Endothelial cell of umbilical vein (primary cell): ENCODE results near the gene XKR3. TPM values are rescaled to one million over a fixed set of nuclear protein-coding genes. Genes with fewer than 3 reads are reported as not detected.

ENCODE experiments used
- BruUV-seq: library from RNA; stranded (reverse); fragments of 400-500 nt; replicated peaks from 2 replicates; lab custom pipeline; 2021; lab: Mats Ljungman, UMichigan
- CTCF ChIA-PET: fragments of 300-600, 350-600 bp; sonication (Branson Sonifier 250); formaldehyde crosslinking; loops from one replicate; lab custom pipeline; 2021; ENCODE audit warnings: antibody characterized with exemption, inconsistent platforms; lab: Charles Lee
- POLR2A ChIA-PET: fragments of 300-600, 350-600 bp; sonication (Branson Sonifier 250); formaldehyde crosslinking; loops from one replicate; lab custom pipeline; 2021; ENCODE audit warnings: antibody characterized with exemption, inconsistent platforms; lab: Charles Lee
- DNase-seq: peaks from one replicate; pipeline ENCODE4 v3.0.0-alpha.2; 2011; ENCODE audit warnings: low read depth, low spot score
- FAIRE-seq: peaks from 2 replicates; lab custom pipeline; 2011; peaks lifted over from hg19 to GRCh38; lab: Jason Lieb, UNC
- H2AFZ ChIP-seq: 2 replicates; pipeline ENCODE4 v1.6.0; 2012; ENCODE audit warnings: low read depth, low read length, control low read depth, inconsistent platforms
- H3K27ac ChIP-seq: 2 replicates; pipeline ENCODE4 v1.5.1; 2011; ENCODE audit warnings: low read depth, mild to moderate bottlenecking, control low read depth, low read length, moderate library complexity; ENCODE audit not compliant: insufficient read depth
- H3K27me3 ChIP-seq, 2 experiments: 2 replicates each; pipeline versions ENCODE4 v1.6.0 to v1.6.1; 2011; ENCODE audit warnings: low read length in 2 of 2, mixed read lengths in 1 of 2; ENCODE audit not compliant: control insufficient read depth in 2 of 2, insufficient read depth in 2 of 2
- H3K36me3 ChIP-seq, 2 experiments: 2 replicates in 1 of 2; 3 replicates in 1 of 2; pipeline ENCODE4 v1.5.1; 2011; ENCODE audit warnings: low read length in 2 of 2, mild to moderate bottlenecking in 1 of 2, moderate library complexity in 1 of 2; ENCODE audit not compliant: control insufficient read depth in 2 of 2, insufficient read depth in 2 of 2; ENCODE audit errors: extremely low read depth in 1 of 2
- H3K4me1 ChIP-seq: 3 replicates; pipeline ENCODE4 v1.5.1; 2011; ENCODE audit warnings: mild to moderate bottlenecking, low read length; ENCODE audit not compliant: control insufficient read depth, insufficient read depth; ENCODE audit errors: extremely low read depth
- H3K4me2 ChIP-seq: 2 replicates; pipeline ENCODE4 v1.6.1; 2011; ENCODE audit warnings: low read length, control low read depth, mixed read lengths; ENCODE audit not compliant: insufficient read depth
- H3K4me3 ChIP-seq, 3 experiments: fragments of 200-600 bp in 1 of 3; sonication (generic), shearing (Covaris generic) in 1 of 3; replicated peaks in 1 of 3; 2 replicates each; pipeline ENCODE4 v1.5.1; 2011 to 2016; ENCODE audit warnings: control low read depth in 3 of 3, low read length in 3 of 3, mild to moderate bottlenecking in 2 of 3, inconsistent platforms in 1 of 3, low read depth in 1 of 3, moderate library complexity in 1 of 3; ENCODE audit not compliant: insufficient read depth in 1 of 3
- H3K79me2 ChIP-seq: 2 replicates; pipeline ENCODE4 v1.6.0; 2012; ENCODE audit warnings: low read length, inconsistent platforms; ENCODE audit not compliant: control insufficient read depth, insufficient read depth
- H3K9ac ChIP-seq: replicated peaks from 2 replicates; pipeline ENCODE3; 2011; ENCODE audit warnings: low read length, control low read depth; ENCODE audit not compliant: insufficient read depth; ENCODE audit errors: extremely low read depth
- H3K9me1 ChIP-seq: replicated peaks from 3 replicates; pipeline ENCODE4 v1.6.0; 2011; ENCODE audit warnings: mild to moderate bottlenecking, low read length; ENCODE audit not compliant: control insufficient read depth, insufficient read depth; ENCODE audit errors: extremely low read depth
- H3K9me3 ChIP-seq: replicated peaks from 2 replicates; pipeline ENCODE4 v1.5.1; 2012; ENCODE audit warnings: low read length, inconsistent platforms; ENCODE audit not compliant: control insufficient read depth, insufficient read depth
- H4K20me1 ChIP-seq: replicated peaks from 2 replicates; pipeline ENCODE3; 2011; ENCODE audit warnings: mild to moderate bottlenecking, low read length; ENCODE audit not compliant: control insufficient read depth, insufficient read depth; ENCODE audit errors: extremely low read depth
- EZH2 ChIP-seq: IDR thresholded peaks from 2 replicates; pipeline ENCODE4 v1.6.1; 2012; ENCODE audit warnings: borderline replicate concordance, low read depth, mild to moderate bottlenecking, moderate library complexity, low read length, inconsistent platforms; ENCODE audit not compliant: severe bottlenecking
- FOS ChIP-seq: IDR thresholded peaks from 2 replicates; pipeline ENCODE4 v1.6.1; 2011; ENCODE audit warnings: mild to moderate bottlenecking, low read length, moderate library complexity, borderline replicate concordance; ENCODE audit not compliant: insufficient read depth
- GATA2 ChIP-seq: IDR thresholded peaks from 2 replicates; pipeline ENCODE4 v1.7.0; 2011; ENCODE audit warnings: low read depth, mild to moderate bottlenecking, moderate library complexity, mixed read lengths, low read length; ENCODE audit not compliant: insufficient read length, insufficient read depth
- JUN ChIP-seq: IDR thresholded peaks from 2 replicates; pipeline ENCODE4 v1.6.1; 2011; ENCODE audit warnings: borderline replicate concordance, low read depth; ENCODE audit not compliant: insufficient read length, insufficient read depth
- MAX ChIP-seq: IDR thresholded peaks from 2 replicates; pipeline ENCODE4 v1.6.1; 2011; ENCODE audit not compliant: insufficient read depth, insufficient read length
- MYC ChIP-seq: IDR thresholded peaks from one replicate; pipeline ENCODE4 v1.6.1; 2011; ENCODE audit warnings: mild to moderate bottlenecking, low read depth, low read length
- POLR2A ChIP-seq: IDR thresholded peaks from 2 replicates; pipeline ENCODE4 v1.6.1; 2012; ENCODE audit warnings: low read depth, mild to moderate bottlenecking, control low read depth, low read length
- POLR2AphosphoS5 ChIP-seq: IDR thresholded peaks from 2 replicates; pipeline ENCODE4 v1.6.1; 2012; ENCODE audit warnings: low read depth, mild to moderate bottlenecking, control low read depth, low read length, moderate library complexity; ENCODE audit not compliant: insufficient read depth
- dilution Hi-C: fragments of 300-500 bp; cut with MboI; formaldehyde crosslinking; loops from one replicate; pipeline ENCODE4 v1.15.0; 2019; ENCODE audit warnings: low sequenced_read_pairs; ENCODE audit not compliant: extremely low pct_ligation_motif_present
- intact Hi-C: fragments of 100-400 bp; cut with micrococcal nuclease; formaldehyde crosslinking; loops from one replicate; pipeline ENCODE4 v1.10.0; 2022
- polyA plus RNA-seq, 4 experiments: library from polyadenylated mRNA; depleted of rRNA in 3 of 4; stranded (reverse) in 3 of 4; unstranded in 1 of 4; fragments of >200 nt; gene quantifications; 2 replicates each; pipeline versions ENCODE4 v1.2.1 to v1.2.3, GENCODE V29; 2011 to 2012; ENCODE audit warnings: missing spikeins in 1 of 4
- total RNA-seq: library from RNA; stranded (reverse); gene quantifications from 2 replicates; pipeline ENCODE4 v1.2.3, GENCODE V29; 2021
- TF ChIP-seq, protein P1 (sequence below), 2 donors: IDR thresholded peaks; 1 replicate in 1 of 2; 2 replicates in 1 of 2; pipeline ENCODE4 v1.5.1; 2011; ENCODE audit warnings: low read length in 2 of 2, mild to moderate bottlenecking in 2 of 2, moderate library complexity in 2 of 2, control low read depth in 1 of 2, inconsistent platforms in 1 of 2, low read depth in 1 of 2; ENCODE audit not compliant: insufficient read depth in 1 of 2; ENCODE audit errors: extremely low read depth in 1 of 2

The XKR3 gene
- total and polyA plus RNA-seq, 2 donors (not counting 3 experiments of a cell fraction or from before 2014, with no cell fraction given), result not detected

- intact Hi-C loops, result no loop called here
- H3K27ac ChIP-seq, result no peak overlapping the region
These were observed 12.9 kb upstream of the XKR3 start for GRCh38 chr22:16838073-16838472.

GRCh38 chr22:16834971-16835370 lies 9.8 kb upstream of the XKR3 start:
- ChIA-PET CTCF (no interaction called here), POLR2A (no interaction called here)
- H2AFZ ChIP-seq, result no peak overlapping the region
- BruUV-seq, result no TSS peak
- H3K4me2 ChIP-seq, result no peak overlapping the region
- H3K4me1 ChIP-seq, result no peaks in the 10 kb centered on the region
- no peaks in the 10 kb centered on the region for H3K79me2 ChIP-seq
- H3K9me3 ChIP-seq, result peaks cover 6% of the 10 kb centered on the region
- H3K9ac ChIP-seq, result no peak overlapping the region
- intact Hi-C loops (no loop called here), dilution Hi-C loops (no loop called here)
- TF ChIP-seq EZH2, result no peak
- TF ChIP-seq GATA2, result no peak
- TF ChIP-seq JUN, result no peak
- no peak for TF ChIP-seq POLR2A
- no peak for TF ChIP-seq MYC
- TF ChIP-seq FOS, result no peak
- TF ChIP-seq MAX, result no peak
- TF ChIP-seq, protein P1, sequence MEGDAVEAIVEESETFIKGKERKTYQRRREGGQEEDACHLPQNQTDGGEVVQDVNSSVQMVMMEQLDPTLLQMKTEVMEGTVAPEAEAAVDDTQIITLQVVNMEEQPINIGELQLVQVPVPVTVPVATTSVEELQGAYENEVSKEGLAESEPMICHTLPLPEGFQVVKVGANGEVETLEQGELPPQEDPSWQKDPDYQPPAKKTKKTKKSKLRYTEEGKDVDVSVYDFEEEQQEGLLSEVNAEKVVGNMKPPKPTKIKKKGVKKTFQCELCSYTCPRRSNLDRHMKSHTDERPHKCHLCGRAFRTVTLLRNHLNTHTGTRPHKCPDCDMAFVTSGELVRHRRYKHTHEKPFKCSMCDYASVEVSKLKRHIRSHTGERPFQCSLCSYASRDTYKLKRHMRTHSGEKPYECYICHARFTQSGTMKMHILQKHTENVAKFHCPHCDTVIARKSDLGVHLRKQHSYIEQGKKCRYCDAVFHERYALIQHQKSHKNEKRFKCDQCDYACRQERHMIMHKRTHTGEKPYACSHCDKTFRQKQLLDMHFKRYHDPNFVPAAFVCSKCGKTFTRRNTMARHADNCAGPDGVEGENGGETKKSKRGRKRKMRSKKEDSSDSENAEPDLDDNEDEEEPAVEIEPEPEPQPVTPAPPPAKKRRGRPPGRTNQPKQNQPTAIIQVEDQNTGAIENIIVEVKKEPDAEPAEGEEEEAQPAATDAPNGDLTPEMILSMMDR (IDR thresholded peaks at IDR 0.05; ENCODE audit: extremely low read depth in 1 of 2, insufficient read depth in 1 of 2, low read depth in 1 of 2, low read length in 2 of 2), result no peak
- no peak for TF ChIP-seq POLR2AphosphoS5
- no peaks in the 10 kb centered on the region for H3K36me3 ChIP-seq
- no peaks in the 10 kb centered on the region for H4K20me1 ChIP-seq
- H3K4me3 ChIP-seq, result no peak overlapping the region
- H3K27me3 ChIP-seq, result no peaks in the 10 kb centered on the region
- H3K9me1 ChIP-seq, result no peaks in the 10 kb centered on the region
- DNase-seq, result no peak
- no peak overlapping the region for H3K27ac ChIP-seq
- FAIRE-seq, result no peak

More at GRCh38 chr22:16838073-16838472, 12.9 kb upstream of the XKR3 start:
- POLR2A ChIA-PET, result no interaction called here
- Histone ChIP-seq H3K4me2 (no peak overlapping the region), H3K4me1 (no peaks in the 10 kb centered on the region), H3K27me3 (no peaks in the 10 kb centered on the region), H3K36me3 (no peaks in the 10 kb centered on the region), H3K9me1 (no peaks in the 10 kb centered on the region), H3K9ac (no peak overlapping the region), H3K4me3 (no peak overlapping the region), H3K9me3 (peaks cover 4% of the 10 kb centered on the region), H2AFZ (no peak overlapping the region), H3K79me2 (no peaks in the 10 kb centered on the region), H4K20me1 (no peaks in the 10 kb centered on the region)
- FAIRE-seq (no peak), DNase-seq (no peak)
- dilution Hi-C loops, result no loop called here
- CTCF ChIA-PET, result no interaction called here
- no TSS peak for BruUV-seq
- TF ChIP-seq FOS, result no peak
- TF ChIP-seq, protein P1 (IDR thresholded peaks at IDR 0.05; ENCODE audit: extremely low read depth in 1 of 2, insufficient read depth in 1 of 2, low read depth in 1 of 2, low read length in 2 of 2), result no peak
- TF ChIP-seq MYC, result no peak
- TF ChIP-seq MAX, result no peak
- TF ChIP-seq JUN, result no peak
